Hematopoietic multipotent progenitor cell (in vitro differentiated cells): ENCODE measurements around the gene TRNP1. TPM values are rescaled to one million over a fixed set of nuclear protein-coding genes. Genes with fewer than 3 reads are reported as not detected.

Source experiments
- DNase-seq, 3 donors: peaks; one replicate each; pipeline ENCODE4 v3.0.0-alpha.2; 2011 to 2015; ENCODE audit warnings: low read depth in 2 of 3, low spot score in 2 of 3
- total RNA-seq: library from RNA; depleted of rRNA; stranded (reverse); fragments of >200 nt; gene quantifications from one replicate; pipeline ENCODE4 v1.2.3, GENCODE V29; 2012

The TRNP1 gene
- total RNA-seq, 1 donor = under 0.01 TPM

GRCh38 chr1:27021354-27022031, 28.0 kb downstream of the TRNP1 start:
- no peak for DNase-seq

GRCh38 chr1:27025718-27026117, 32.2 kb downstream of the TRNP1 start:
- DNase-seq = no peak

GRCh38 chr1:27026621-27027574, 33.4 kb downstream of the TRNP1 start:
- no peak for DNase-seq

DNA sequence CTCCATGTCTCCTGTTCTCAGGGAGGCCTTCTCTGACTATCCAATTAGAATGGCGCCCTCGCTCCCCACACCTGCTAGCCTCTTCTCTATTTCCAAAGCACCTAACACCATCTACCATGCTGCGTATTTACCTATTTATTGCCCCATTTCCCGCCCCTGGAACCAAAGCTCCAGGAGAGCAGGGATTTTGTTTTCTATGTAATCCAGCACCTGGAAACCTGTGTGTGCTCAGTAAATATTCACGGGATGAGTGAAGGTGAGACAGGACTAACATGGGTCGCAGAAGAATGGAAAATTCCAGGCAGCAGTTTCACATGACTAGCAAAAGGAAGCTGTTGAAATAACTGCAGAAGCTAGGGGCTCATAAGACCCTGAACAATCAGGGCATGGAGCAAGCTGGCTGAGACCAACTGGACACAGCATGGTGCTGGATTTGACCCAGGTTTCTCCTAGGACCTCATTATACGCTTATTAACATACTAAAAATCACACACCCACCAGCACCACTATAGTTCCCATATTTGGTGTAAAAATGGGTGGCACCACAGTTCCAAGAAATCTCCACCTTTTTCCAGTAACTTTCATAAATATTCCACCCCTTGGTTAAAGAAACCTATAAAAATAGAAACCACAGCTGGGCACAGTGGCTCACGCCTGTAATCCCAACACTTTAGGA, 34.2 kb downstream of the TRNP1 start:
- no peak for DNase-seq

DNA sequence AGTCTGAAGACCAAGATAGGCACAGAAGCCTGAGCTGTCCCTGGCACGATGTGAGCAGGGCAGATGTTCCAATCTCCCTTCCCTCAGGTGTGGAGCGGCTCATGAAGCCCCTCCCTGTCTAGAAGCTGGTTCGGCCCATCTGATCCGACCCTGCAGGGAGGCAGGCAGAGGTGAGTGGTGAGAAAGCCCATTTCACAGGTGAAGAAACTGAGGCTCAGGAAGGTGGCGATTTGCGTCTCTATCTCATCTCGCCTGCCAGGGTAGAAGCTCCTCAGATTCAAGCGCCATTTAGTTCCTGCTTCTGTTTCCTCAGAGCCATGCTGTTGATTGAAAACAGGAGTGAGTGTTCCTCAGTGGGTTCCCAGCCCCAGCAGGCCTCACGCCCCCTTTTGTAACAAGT, 36.0 kb downstream of the TRNP1 start:
- no peak for DNase-seq

DNA sequence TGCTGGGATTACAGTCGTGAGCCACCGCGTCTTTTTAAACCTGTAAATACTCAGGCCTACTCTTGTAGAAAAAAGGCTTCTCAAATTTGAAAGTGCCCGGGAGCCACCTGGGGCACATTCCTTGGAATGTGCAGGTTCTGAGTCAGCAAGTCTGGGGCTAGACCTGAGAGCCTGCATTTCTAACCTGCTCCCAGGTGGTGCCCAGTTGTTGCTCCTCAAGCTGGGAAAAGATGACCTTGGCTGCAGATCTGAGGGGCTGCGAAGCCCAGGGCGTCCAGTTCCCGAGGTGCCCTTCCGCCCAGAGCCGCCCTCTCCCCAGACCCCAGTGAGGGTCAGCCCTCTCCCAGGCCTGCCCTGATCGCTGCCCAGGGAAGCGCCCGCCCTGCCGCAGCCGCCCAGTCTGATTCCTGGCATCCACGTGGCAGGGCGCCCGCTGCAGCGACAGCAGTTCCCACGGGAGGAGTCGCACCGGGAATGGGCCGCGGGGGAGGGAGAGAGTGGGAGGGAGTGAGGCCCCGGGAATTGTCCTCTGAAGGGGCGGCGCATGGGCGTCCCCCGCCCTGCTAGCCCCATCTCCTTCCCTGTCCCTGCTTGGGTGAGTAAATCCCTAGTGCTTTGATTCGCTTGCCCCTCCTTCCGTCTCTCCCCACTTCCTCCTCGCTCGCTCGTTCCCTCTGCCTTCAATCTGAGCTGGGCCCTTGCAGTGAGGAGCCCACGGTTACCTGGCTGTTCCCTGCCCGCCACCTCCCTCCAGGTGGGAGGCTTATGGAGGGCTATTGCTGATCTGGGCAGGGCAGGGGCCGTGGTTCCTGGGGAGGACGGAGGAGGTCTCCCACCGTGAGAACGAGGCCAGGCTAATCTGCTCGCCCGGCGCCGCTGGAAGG, 38.0 kb downstream of the TRNP1 start:
- peak in 1 of 3 donors; percentile 22 for DNase-seq

DNA sequence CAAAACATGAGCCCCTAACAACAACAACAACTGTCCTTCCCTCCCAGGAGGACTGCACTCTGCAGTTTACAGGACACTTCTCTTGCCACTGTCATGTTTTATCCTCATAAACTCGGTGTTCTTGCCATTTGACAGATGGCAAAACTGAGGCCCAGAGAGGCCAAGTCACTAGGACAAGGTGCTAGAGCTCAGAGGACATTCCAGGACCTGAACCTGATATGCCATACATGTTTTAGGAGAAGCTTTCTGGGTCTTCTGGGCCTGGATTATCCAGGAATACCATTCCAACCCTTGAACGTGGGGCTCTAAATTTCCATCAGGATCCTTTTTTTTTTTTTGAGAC, 38.6 kb downstream of the TRNP1 start:
- DNase-seq = no peak

GRCh38 chr1:27033043-27033746, 39.7 kb downstream of the TRNP1 start:
- DNase-seq = no peak

- no peak for DNase-seq
Measured at GRCh38 chr1:27035344-27035743, 41.9 kb downstream of the TRNP1 start.

GRCh38 chr1:27036718-27037117, 43.2 kb downstream of the TRNP1 start:
- no peak for DNase-seq

GRCh38 chr1:27037518-27037917, 44.0 kb downstream of the TRNP1 start:
- DNase-seq = no peak

DNA sequence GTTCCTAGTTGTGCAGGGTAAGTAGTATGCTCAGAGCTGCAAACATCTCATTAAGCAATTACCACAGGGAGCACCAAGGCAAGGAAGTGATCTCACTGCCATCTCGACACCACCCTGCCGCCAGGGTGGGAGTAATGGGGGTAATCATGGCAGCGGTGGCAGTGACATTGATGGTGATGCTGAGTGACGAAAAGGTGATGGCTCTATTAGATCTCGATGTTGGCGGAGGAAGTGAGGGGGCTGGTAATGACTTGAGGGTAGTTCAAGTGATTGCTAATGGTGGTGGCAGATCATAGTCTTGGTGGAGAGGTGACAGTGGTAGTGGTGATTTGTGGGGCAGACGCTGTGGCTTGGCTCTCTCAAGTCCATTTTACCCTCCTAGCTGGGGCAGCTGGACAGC, 44.5 kb downstream of the TRNP1 start:
- no peak for DNase-seq

DNA sequence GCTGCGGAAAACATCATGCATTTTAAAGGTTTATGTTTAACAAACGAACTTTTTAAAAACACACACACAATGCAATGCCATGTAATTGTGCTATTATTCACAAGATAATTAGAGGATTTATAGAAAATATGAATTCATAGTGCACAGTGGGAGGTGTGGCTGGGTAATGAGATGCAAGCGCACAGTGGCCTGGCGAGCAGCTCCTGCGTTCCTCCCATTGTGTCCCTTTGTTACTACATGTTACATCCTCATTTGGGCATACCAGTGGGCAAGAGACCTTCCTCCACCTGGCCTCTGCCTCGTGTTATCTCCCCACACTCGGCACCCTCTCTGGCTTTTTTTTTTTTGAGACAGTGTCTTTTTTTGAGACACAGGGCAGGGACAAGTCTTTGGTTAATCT, 49.2 kb downstream of the TRNP1 start:
- no peak for DNase-seq

DNA sequence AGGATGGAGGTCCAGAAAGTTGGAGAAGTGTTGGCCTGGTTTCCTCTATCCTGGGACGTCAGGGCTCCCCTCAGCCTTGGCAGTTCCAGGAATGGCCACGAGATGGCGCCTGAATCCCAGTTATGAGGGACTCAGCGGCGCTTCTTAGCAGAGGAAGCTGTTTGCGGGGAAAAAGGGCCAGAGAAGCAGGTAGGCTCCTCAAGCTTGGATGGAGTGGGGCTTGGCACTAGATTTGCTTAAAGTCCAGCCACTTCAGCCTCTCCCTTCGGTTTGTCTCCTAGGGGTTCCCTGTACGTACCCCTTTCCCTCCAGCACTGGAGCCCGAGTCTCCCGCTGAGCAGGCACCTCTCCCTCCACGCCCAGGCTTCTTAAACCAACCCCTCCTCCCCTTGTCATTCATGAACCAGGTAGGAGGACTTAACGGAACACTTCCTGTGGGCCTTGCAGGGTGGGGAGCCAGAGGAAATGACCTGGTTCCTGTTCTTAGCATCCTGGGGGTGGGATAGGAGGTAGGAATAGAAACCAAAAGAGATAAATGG, 51.2 kb downstream of the TRNP1 start:
- DNase-seq = peak; percentile 68 to 88 (median 80)

DNA sequence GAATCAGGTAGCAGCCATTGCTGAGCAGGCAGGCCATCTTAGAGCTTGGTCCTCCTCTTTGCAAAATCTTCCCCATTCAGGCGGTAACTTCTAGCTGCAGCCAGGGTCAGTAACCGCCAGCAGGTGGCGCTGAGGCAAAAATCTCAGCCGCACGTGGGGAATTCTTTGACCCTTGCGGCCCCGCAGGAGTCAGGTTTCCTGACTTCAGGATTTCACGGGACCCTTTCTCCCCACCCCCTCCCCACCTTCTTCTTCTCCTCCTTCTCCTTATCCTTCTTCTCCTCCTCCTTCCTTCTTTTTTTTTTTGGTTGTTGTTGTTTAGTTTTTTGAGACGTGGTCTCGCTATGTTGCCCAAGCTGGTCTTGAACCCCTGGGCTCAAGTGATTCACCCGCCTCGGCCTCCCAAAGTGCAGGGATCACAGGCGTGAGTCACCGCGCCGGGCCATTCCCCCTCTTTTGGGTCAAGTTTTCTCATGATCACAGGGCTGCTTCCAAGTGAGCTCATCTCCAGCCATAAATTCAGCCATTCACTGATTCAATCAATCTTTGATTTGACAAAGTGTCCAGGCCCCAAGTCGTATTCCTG, 52.6 kb downstream of the TRNP1 start:
- peak; percentile 55 to 57 (median 57) for DNase-seq

GRCh38 chr1:27047914-27048313, 54.4 kb downstream of the TRNP1 start:
- no peak for DNase-seq

DNA sequence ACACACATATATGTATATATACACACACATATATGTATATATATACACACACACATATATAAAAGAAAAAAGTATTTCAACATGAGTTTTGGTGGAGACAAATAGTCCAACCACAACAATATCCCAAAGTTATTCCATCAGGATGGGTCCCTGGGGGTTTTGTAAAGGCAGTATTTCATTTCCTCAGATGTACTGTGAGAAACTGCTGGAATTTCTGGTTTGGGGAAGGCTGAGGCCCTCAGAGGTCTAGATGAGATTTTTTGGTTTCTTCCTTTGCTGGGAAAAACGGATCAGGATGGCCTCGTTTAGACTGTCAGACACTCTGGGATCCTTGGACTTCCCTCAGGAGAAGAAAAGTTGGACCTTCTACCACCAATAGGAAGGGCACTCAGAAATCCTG, 55.6 kb downstream of the TRNP1 start:
- no peak for DNase-seq

DNA sequence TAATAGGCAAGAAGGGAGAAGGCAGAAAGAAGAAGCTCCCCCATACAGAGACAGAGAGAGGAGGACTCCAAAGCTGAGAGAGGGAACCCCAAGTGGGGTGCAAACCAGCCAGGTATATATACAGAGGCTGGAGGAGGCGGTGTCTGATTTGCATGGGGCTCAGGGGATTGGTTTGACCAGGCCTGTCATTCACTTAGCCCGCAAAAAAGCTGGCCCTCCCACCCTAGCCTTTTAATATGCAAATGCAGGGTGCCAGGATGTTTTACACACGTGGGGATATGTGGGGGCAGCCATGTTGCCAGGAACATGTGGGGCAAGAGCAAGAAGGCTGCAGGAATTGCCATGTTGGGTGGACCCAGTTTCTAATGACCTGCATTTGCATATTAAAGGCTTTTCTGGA, 56.1 kb downstream of the TRNP1 start:
- no peak for DNase-seq
